H1 (cell line): Measurements from ENCODE around the gene IL21R.

Experiments
- ATF2 ChIP-seq: IDR thresholded peaks from 2 replicates; pipeline ENCODE4 v1.6.1; 2012; ENCODE audit warnings: low read length, inconsistent platforms
- BACH1 ChIP-seq: IDR thresholded peaks from 2 replicates; pipeline ENCODE4 v1.6.1; 2012; ENCODE audit warnings: low read length, improper control_type of control experiment
- CTCF ChIP-seq, 3 experiments: IDR thresholded peaks; 1 replicate in 2 of 3; 2 replicates in 1 of 3; pipeline versions ENCODE4 v1.5.1 to v1.6.1; 2011; ENCODE audit warnings: low read length in 3 of 3, mild to moderate bottlenecking in 3 of 3, inconsistent platforms in 2 of 3, low read depth in 1 of 3, moderate library complexity in 1 of 3; ENCODE audit not compliant: insufficient read depth in 1 of 3; ENCODE audit errors: control extremely low read depth in 1 of 3
- JUND ChIP-seq: IDR thresholded peaks from 2 replicates; pipeline ENCODE4 v1.6.1; 2011; ENCODE audit warnings: mild to moderate bottlenecking, improper control_type of control experiment, low read length
- POLR2A ChIP-seq, 2 experiments: IDR thresholded peaks; 1 replicate in 1 of 2; 2 replicates in 1 of 2; pipeline ENCODE4 v1.6.1; 2011; ENCODE audit warnings: low read depth in 2 of 2, low read length in 2 of 2, mild to moderate bottlenecking in 2 of 2; ENCODE audit errors: control extremely low read depth in 1 of 2
- POLR2AphosphoS5 ChIP-seq: IDR thresholded peaks from 2 replicates; pipeline ENCODE4 v1.6.1; 2011; ENCODE audit warnings: low read depth, low read length
- RAD21 ChIP-seq, 2 experiments: IDR thresholded peaks in 1 of 2; conservative IDR thresholded peaks in 1 of 2; 2 replicates each; pipeline ENCODE4 v1.6.1; 2011; ENCODE audit warnings: low read depth in 2 of 2, low read length in 2 of 2, improper control_type of control experiment in 1 of 2, inconsistent platforms in 1 of 2, mild to moderate bottlenecking in 1 of 2, moderate library complexity in 1 of 2
- RFX5 ChIP-seq: IDR thresholded peaks from 2 replicates; pipeline ENCODE4 v1.6.1; 2011; ENCODE audit warnings: low read depth, low read length, improper control_type of control experiment, borderline replicate concordance
- SP1 ChIP-seq: IDR thresholded peaks from 2 replicates; pipeline ENCODE4 v1.6.1; 2011; ENCODE audit warnings: low read depth, low read length
- SP4 ChIP-seq: IDR thresholded peaks from 2 replicates; pipeline ENCODE4 v1.6.1; 2012; ENCODE audit warnings: low read length, inconsistent platforms
- SRF ChIP-seq: IDR thresholded peaks from 2 replicates; pipeline ENCODE4 v1.6.1; 2011; ENCODE audit warnings: mild to moderate bottlenecking, low read depth, low read length, moderate library complexity
- TCF12 ChIP-seq: IDR thresholded peaks from 2 replicates; pipeline ENCODE4 v1.6.1; 2011; ENCODE audit warnings: low read depth, mild to moderate bottlenecking, low read length
- TEAD4 ChIP-seq: IDR thresholded peaks from 2 replicates; pipeline ENCODE4 v1.6.1; 2012; ENCODE audit warnings: low read depth, low read length, inconsistent platforms, mixed read lengths
- YY1 ChIP-seq: IDR thresholded peaks from 2 replicates; pipeline ENCODE4 v1.6.1; 2011; ENCODE audit warnings: low read depth, mild to moderate bottlenecking, low read length

- no peak for TF ChIP-seq SRF
- no peak for TF ChIP-seq RFX5
- TF ChIP-seq YY1, result no peak
- no peak for TF ChIP-seq POLR2A (IDR thresholded peaks at IDR 0.05; ENCODE audit: control extremely low read depth in 1 of 2, low read depth in 2 of 2, low read length in 2 of 2)
- TF ChIP-seq RAD21 (IDR thresholded peaks at IDR 0.05 in 1 of 2, conservative IDR thresholded peaks at IDR 0.05 in 1 of 2; ENCODE audit: low read depth in 2 of 2, low read length in 2 of 2), result no peak
- TF ChIP-seq SP1, result no peak
- no peak for TF ChIP-seq TCF12
- no peak for TF ChIP-seq SP4
- TF ChIP-seq ATF2, result no peak
- no peak for TF ChIP-seq CTCF (IDR thresholded peaks at IDR 0.05; ENCODE audit: control extremely low read depth in 1 of 3, insufficient read depth in 1 of 3, low read depth in 1 of 3, low read length in 3 of 3)
- no peak for TF ChIP-seq JUND
- TF ChIP-seq TEAD4, result no peak
- no peak for TF ChIP-seq POLR2AphosphoS5
- TF ChIP-seq BACH1, result no peak
Observed at GRCh38 chr16:27421961-27422740, 20.2 kb downstream of the IL21R start.
